ENCODE data around the gene TTLL11.

GRCh38 chr9:121810489-121810888 is 282.6 kb downstream of the TTLL11 start:
- no peak for TF ChIP-seq CTCF (IDR thresholded peaks at IDR 0.05)
- no peak for TF ChIP-seq POLR2A (IDR thresholded peaks at IDR 0.05)
